Endothelial cell of umbilical vein (primary cell): ENCODE results near the gene BACH2.

ENCODE experiments used
- CTCF ChIP-seq, 2 donors: IDR thresholded peaks; 1 replicate in 1 of 2; 2 replicates in 1 of 2; pipeline ENCODE4 v1.5.1; 2011; ENCODE audit warnings: low read length in 2 of 2, mild to moderate bottlenecking in 2 of 2, moderate library complexity in 2 of 2, control low read depth in 1 of 2, inconsistent platforms in 1 of 2, low read depth in 1 of 2; ENCODE audit not compliant: insufficient read depth in 1 of 2; ENCODE audit errors: extremely low read depth in 1 of 2
- EZH2 ChIP-seq: IDR thresholded peaks from 2 replicates; pipeline ENCODE4 v1.6.1; 2012; ENCODE audit warnings: borderline replicate concordance, low read depth, mild to moderate bottlenecking, moderate library complexity, low read length, inconsistent platforms; ENCODE audit not compliant: severe bottlenecking
- FOS ChIP-seq: IDR thresholded peaks from 2 replicates; pipeline ENCODE4 v1.6.1; 2011; ENCODE audit warnings: mild to moderate bottlenecking, low read length, moderate library complexity, borderline replicate concordance; ENCODE audit not compliant: insufficient read depth
- POLR2A ChIP-seq: IDR thresholded peaks from 2 replicates; pipeline ENCODE4 v1.6.1; 2012; ENCODE audit warnings: low read depth, mild to moderate bottlenecking, control low read depth, low read length
- POLR2AphosphoS5 ChIP-seq: IDR thresholded peaks from 2 replicates; pipeline ENCODE4 v1.6.1; 2012; ENCODE audit warnings: low read depth, mild to moderate bottlenecking, control low read depth, low read length, moderate library complexity; ENCODE audit not compliant: insufficient read depth

DNA sequence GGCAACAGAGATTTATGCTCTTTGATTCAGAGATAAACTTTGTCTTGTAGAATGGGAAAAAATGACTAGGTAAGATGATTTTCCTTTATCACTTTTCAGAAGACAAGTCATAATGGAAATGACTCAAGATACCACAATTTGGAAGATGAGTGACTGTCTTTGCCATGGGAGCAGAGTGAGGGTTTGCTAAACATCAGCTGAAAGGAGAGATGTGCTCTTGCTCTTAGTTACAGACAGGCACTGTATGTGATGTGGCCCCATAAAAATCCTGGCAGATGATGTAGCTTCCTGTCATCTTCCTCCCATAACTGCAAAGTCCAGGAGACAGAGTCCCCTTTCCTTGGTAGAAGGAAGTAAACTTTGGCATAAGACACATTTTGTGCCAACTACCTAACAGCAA lies 47.6 kb downstream of the BACH2 start:
- no peak for TF ChIP-seq CTCF (IDR thresholded peaks at IDR 0.05; ENCODE audit: extremely low read depth in 1 of 2, insufficient read depth in 1 of 2, low read depth in 1 of 2, low read length in 2 of 2)
- no peak for TF ChIP-seq POLR2A
- no peak for TF ChIP-seq EZH2
- no peak for TF ChIP-seq POLR2AphosphoS5
- TF ChIP-seq FOS: no peak
